Endothelial cell of umbilical vein (primary cell): Measurements from ENCODE around the gene PITPNM1. TPM values are rescaled to one million over a fixed set of nuclear protein-coding genes. Genes with fewer than 3 reads are reported as not detected.

ENCODE experiments used
- BruUV-seq: library from RNA; stranded (reverse); fragments of 400-500 nt; replicated peaks from 2 replicates; lab custom pipeline; 2021; lab: Mats Ljungman, UMichigan
- CTCF ChIA-PET: fragments of 300-600, 350-600 bp; sonication (Branson Sonifier 250); formaldehyde crosslinking; loops from one replicate; lab custom pipeline; 2021; ENCODE audit warnings: antibody characterized with exemption, inconsistent platforms; lab: Charles Lee
- POLR2A ChIA-PET: fragments of 300-600, 350-600 bp; sonication (Branson Sonifier 250); formaldehyde crosslinking; loops from one replicate; lab custom pipeline; 2021; ENCODE audit warnings: antibody characterized with exemption, inconsistent platforms; lab: Charles Lee
- DNase-seq: peaks from one replicate; pipeline ENCODE4 v3.0.0-alpha.2; 2011; ENCODE audit warnings: low read depth, low spot score
- FAIRE-seq: peaks from 2 replicates; lab custom pipeline; 2011; peaks lifted over from hg19 to GRCh38; lab: Jason Lieb, UNC
- H2AFZ ChIP-seq: 2 replicates; pipeline ENCODE4 v1.6.0; 2012; ENCODE audit warnings: low read depth, low read length, control low read depth, inconsistent platforms
- H3K27ac ChIP-seq: 2 replicates; pipeline ENCODE4 v1.5.1; 2011; ENCODE audit warnings: low read depth, mild to moderate bottlenecking, control low read depth, low read length, moderate library complexity; ENCODE audit not compliant: insufficient read depth
- H3K27me3 ChIP-seq, 2 experiments: 2 replicates each; pipeline versions ENCODE4 v1.6.0 to v1.6.1; 2011; ENCODE audit warnings: low read length in 2 of 2, mixed read lengths in 1 of 2; ENCODE audit not compliant: control insufficient read depth in 2 of 2, insufficient read depth in 2 of 2
- H3K36me3 ChIP-seq, 2 experiments: 2 replicates in 1 of 2; 3 replicates in 1 of 2; pipeline ENCODE4 v1.5.1; 2011; ENCODE audit warnings: low read length in 2 of 2, mild to moderate bottlenecking in 1 of 2, moderate library complexity in 1 of 2; ENCODE audit not compliant: control insufficient read depth in 2 of 2, insufficient read depth in 2 of 2; ENCODE audit errors: extremely low read depth in 1 of 2
- H3K4me1 ChIP-seq: 3 replicates; pipeline ENCODE4 v1.5.1; 2011; ENCODE audit warnings: mild to moderate bottlenecking, low read length; ENCODE audit not compliant: control insufficient read depth, insufficient read depth; ENCODE audit errors: extremely low read depth
- H3K4me2 ChIP-seq: 2 replicates; pipeline ENCODE4 v1.6.1; 2011; ENCODE audit warnings: low read length, control low read depth, mixed read lengths; ENCODE audit not compliant: insufficient read depth
- H3K4me3 ChIP-seq, 3 experiments: fragments of 200-600 bp in 1 of 3; sonication (generic), shearing (Covaris generic) in 1 of 3; replicated peaks in 1 of 3; 2 replicates each; pipeline ENCODE4 v1.5.1; 2011 to 2016; ENCODE audit warnings: control low read depth in 3 of 3, low read length in 3 of 3, mild to moderate bottlenecking in 2 of 3, inconsistent platforms in 1 of 3, low read depth in 1 of 3, moderate library complexity in 1 of 3; ENCODE audit not compliant: insufficient read depth in 1 of 3
- H3K79me2 ChIP-seq: 2 replicates; pipeline ENCODE4 v1.6.0; 2012; ENCODE audit warnings: low read length, inconsistent platforms; ENCODE audit not compliant: control insufficient read depth, insufficient read depth
- H3K9ac ChIP-seq: replicated peaks from 2 replicates; pipeline ENCODE3; 2011; ENCODE audit warnings: low read length, control low read depth; ENCODE audit not compliant: insufficient read depth; ENCODE audit errors: extremely low read depth
- H3K9me1 ChIP-seq: replicated peaks from 3 replicates; pipeline ENCODE4 v1.6.0; 2011; ENCODE audit warnings: mild to moderate bottlenecking, low read length; ENCODE audit not compliant: control insufficient read depth, insufficient read depth; ENCODE audit errors: extremely low read depth
- H3K9me3 ChIP-seq: replicated peaks from 2 replicates; pipeline ENCODE4 v1.5.1; 2012; ENCODE audit warnings: low read length, inconsistent platforms; ENCODE audit not compliant: control insufficient read depth, insufficient read depth
- H4K20me1 ChIP-seq: replicated peaks from 2 replicates; pipeline ENCODE3; 2011; ENCODE audit warnings: mild to moderate bottlenecking, low read length; ENCODE audit not compliant: control insufficient read depth, insufficient read depth; ENCODE audit errors: extremely low read depth
- CTCF ChIP-seq, 2 donors: IDR thresholded peaks; 1 replicate in 1 of 2; 2 replicates in 1 of 2; pipeline ENCODE4 v1.5.1; 2011; ENCODE audit warnings: low read length in 2 of 2, mild to moderate bottlenecking in 2 of 2, moderate library complexity in 2 of 2, control low read depth in 1 of 2, inconsistent platforms in 1 of 2, low read depth in 1 of 2; ENCODE audit not compliant: insufficient read depth in 1 of 2; ENCODE audit errors: extremely low read depth in 1 of 2
- EZH2 ChIP-seq: IDR thresholded peaks from 2 replicates; pipeline ENCODE4 v1.6.1; 2012; ENCODE audit warnings: borderline replicate concordance, low read depth, mild to moderate bottlenecking, moderate library complexity, low read length, inconsistent platforms; ENCODE audit not compliant: severe bottlenecking
- FOS ChIP-seq: IDR thresholded peaks from 2 replicates; pipeline ENCODE4 v1.6.1; 2011; ENCODE audit warnings: mild to moderate bottlenecking, low read length, moderate library complexity, borderline replicate concordance; ENCODE audit not compliant: insufficient read depth
- GATA2 ChIP-seq: IDR thresholded peaks from 2 replicates; pipeline ENCODE4 v1.7.0; 2011; ENCODE audit warnings: low read depth, mild to moderate bottlenecking, moderate library complexity, mixed read lengths, low read length; ENCODE audit not compliant: insufficient read length, insufficient read depth
- JUN ChIP-seq: IDR thresholded peaks from 2 replicates; pipeline ENCODE4 v1.6.1; 2011; ENCODE audit warnings: borderline replicate concordance, low read depth; ENCODE audit not compliant: insufficient read length, insufficient read depth
- MAX ChIP-seq: IDR thresholded peaks from 2 replicates; pipeline ENCODE4 v1.6.1; 2011; ENCODE audit not compliant: insufficient read depth, insufficient read length
- MYC ChIP-seq: IDR thresholded peaks from one replicate; pipeline ENCODE4 v1.6.1; 2011; ENCODE audit warnings: mild to moderate bottlenecking, low read depth, low read length
- POLR2A ChIP-seq: IDR thresholded peaks from 2 replicates; pipeline ENCODE4 v1.6.1; 2012; ENCODE audit warnings: low read depth, mild to moderate bottlenecking, control low read depth, low read length
- POLR2AphosphoS5 ChIP-seq: IDR thresholded peaks from 2 replicates; pipeline ENCODE4 v1.6.1; 2012; ENCODE audit warnings: low read depth, mild to moderate bottlenecking, control low read depth, low read length, moderate library complexity; ENCODE audit not compliant: insufficient read depth
- dilution Hi-C: fragments of 300-500 bp; cut with MboI; formaldehyde crosslinking; loops from one replicate; pipeline ENCODE4 v1.15.0; 2019; ENCODE audit warnings: low sequenced_read_pairs; ENCODE audit not compliant: extremely low pct_ligation_motif_present
- intact Hi-C: fragments of 100-400 bp; cut with micrococcal nuclease; formaldehyde crosslinking; loops from one replicate; pipeline ENCODE4 v1.10.0; 2022
- polyA plus RNA-seq, 4 experiments: library from polyadenylated mRNA; depleted of rRNA in 3 of 4; stranded (reverse) in 3 of 4; unstranded in 1 of 4; fragments of >200 nt; gene quantifications; 2 replicates each; pipeline versions ENCODE4 v1.2.1 to v1.2.3, GENCODE V29; 2011 to 2012; ENCODE audit warnings: missing spikeins in 1 of 4
- total RNA-seq: library from RNA; stranded (reverse); gene quantifications from 2 replicates; pipeline ENCODE4 v1.2.3, GENCODE V29; 2021

The PITPNM1 gene
- total and polyA plus RNA-seq, 2 donors (not counting 3 experiments of a cell fraction or from before 2014, with no cell fraction given): 16.5 to 26.4 TPM

GRCh38 chr11:67516806-67517205, 11.6 kb upstream of the PITPNM1 start:
- Histone ChIP-seq H4K20me1 (no peaks in the 10 kb centered on the region), H3K9me1 (no peaks in the 10 kb centered on the region), H3K4me2 (no peak overlapping the region), H3K9ac (no peak overlapping the region), H3K4me3 (no peak overlapping the region), H3K9me3 (no peaks in the 10 kb centered on the region), H3K27ac (no peak overlapping the region), H3K36me3 (no peaks in the 10 kb centered on the region), H2AFZ (no peak overlapping the region), H3K27me3 (peaks cover 3 to 6% of the 10 kb centered on the region in 2 experiments), H3K79me2 (no peaks in the 10 kb centered on the region), H3K4me1 (no peaks in the 10 kb centered on the region)
- intact Hi-C loops (no loop called here), dilution Hi-C loops (no loop called here)
- no peak for FAIRE-seq
- ChIA-PET CTCF (no interaction called here), POLR2A (no interaction called here)
- DNase-seq: no peak
- TF ChIP-seq POLR2A (no peak), MYC (no peak), EZH2 (no peak), FOS (no peak), JUN (no peak), POLR2AphosphoS5 (no peak), GATA2 (no peak), CTCF (IDR thresholded peaks at IDR 0.05; ENCODE audit: extremely low read depth in 1 of 2, insufficient read depth in 1 of 2, low read depth in 1 of 2, low read length in 2 of 2) (no peak), MAX (no peak)
- BruUV-seq: no TSS peak
